NCI-H2107 (cell line): ENCODE results near the gene ZNF236.
"Not testable (repeated sequence)": the region's sequence is repeated elsewhere in the genome, so short reads cannot be mapped to it uniquely, and the experiment has no call there.

Experiments used
- DNase-seq: peaks from one replicate; lab custom pipeline; 2025; lab: John Stamatoyannopoulos, UW

Gene ZNF236

GRCh38 chr18:76908277-76908676 lies 85.9 kb downstream of the ZNF236 start:
- DNase-seq, result no peak

GRCh38 chr18:76909439-76909838 lies 87.1 kb downstream of the ZNF236 start:
- no peak for DNase-seq

GRCh38 chr18:76911440-76911839 lies 89.1 kb downstream of the ZNF236 start:
- DNase-seq, result no peak

GRCh38 chr18:76913583-76913982 lies 91.2 kb downstream of the ZNF236 start:
- peak; percentile 27 for DNase-seq

- no peak for DNase-seq
These were observed 92.0 kb downstream of the ZNF236 start for GRCh38 chr18:76914314-76914713.

GRCh38 chr18:76914796-76915195 lies 92.4 kb downstream of the ZNF236 start:
- no peak for DNase-seq

GRCh38 chr18:76915456-76915855 lies 93.1 kb downstream of the ZNF236 start:
- DNase-seq, result no peak

- no peak for DNase-seq
These were observed 98.6 kb downstream of the ZNF236 start for GRCh38 chr18:76920974-76921373.

- peak; percentile 67 for DNase-seq
These were observed 99.8 kb downstream of the ZNF236 start for GRCh38 chr18:76922107-76922506.

- DNase-seq, result no peak
These were observed 101.2 kb downstream of the ZNF236 start for GRCh38 chr18:76923485-76924085.

GRCh38 chr18:76925501-76925900 lies 103.1 kb downstream of the ZNF236 start:
- DNase-seq, result no peak

- DNase-seq, result no peak
These were observed 104.9 kb downstream of the ZNF236 start for GRCh38 chr18:76927223-76927725.

- DNase-seq, result no peak
These were observed 106.0 kb downstream of the ZNF236 start for GRCh38 chr18:76928179-76928868.

- DNase-seq, result no peak
These were observed 108.8 kb downstream of the ZNF236 start for GRCh38 chr18:76931171-76931570.

- DNase-seq, result no peak
These were observed 109.9 kb downstream of the ZNF236 start for GRCh38 chr18:76932026-76932819.

GRCh38 chr18:76935722-76936337 lies 113.5 kb downstream of the ZNF236 start:
- DNase-seq, result no peak

- no peak for DNase-seq
These were observed 114.5 kb downstream of the ZNF236 start for GRCh38 chr18:76936877-76937276.

- no peak for DNase-seq
These were observed 115.2 kb downstream of the ZNF236 start for GRCh38 chr18:76937597-76937996.

GRCh38 chr18:76938619-76939018 lies 116.3 kb downstream of the ZNF236 start:
- no peak for DNase-seq

- DNase-seq, result no peak
These were observed 118.9 kb downstream of the ZNF236 start for GRCh38 chr18:76941284-76941683.

- DNase-seq, result no peak
These were observed 121.4 kb downstream of the ZNF236 start for GRCh38 chr18:76943542-76944339.

- DNase-seq, result not testable (repeated sequence)
These were observed 122.0 kb downstream of the ZNF236 start for GRCh38 chr18:76944346-76944745.
